Hepatocyte (in vitro differentiated cells): ENCODE results near the gene COL5A1.

ENCODE experiments used
- EZH2 ChIP-seq: fragments of 200-600 bp; sonication (generic); IDR thresholded peaks from 2 replicates; pipeline ENCODE4 v1.6.1; 2016; ENCODE audit warnings: antibody characterized with exemption, mild to moderate bottlenecking, borderline replicate concordance
- TF ChIP-seq, protein P1 (sequence below): fragments of 200-600 bp; sonication (generic); IDR thresholded peaks from 2 replicates; pipeline ENCODE4 v1.5.1; 2016; ENCODE audit warnings: antibody characterized with exemption, mild to moderate bottlenecking; ENCODE audit not compliant: poor library complexity

DNA sequence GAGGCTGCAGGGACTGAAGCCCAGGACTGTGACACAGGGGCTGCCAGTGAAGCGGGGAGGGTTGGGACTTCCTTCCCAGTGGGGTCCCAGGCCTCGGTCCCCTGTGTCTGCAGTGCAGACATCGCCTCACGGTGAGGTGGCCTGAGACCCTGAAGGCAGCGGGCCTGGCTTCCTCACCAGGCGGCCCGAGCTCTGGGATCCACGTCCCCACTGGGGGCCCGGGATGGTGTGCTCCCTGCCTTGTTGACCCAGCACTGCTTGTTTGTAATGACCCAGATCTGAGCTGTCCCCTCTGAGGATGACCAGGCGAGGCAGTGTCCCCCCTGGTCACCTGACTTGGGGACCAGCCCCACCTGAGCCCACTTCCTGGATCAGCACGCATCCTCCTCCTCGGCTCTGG is 53.1 kb downstream of the COL5A1 start:
- TF ChIP-seq, protein P1, sequence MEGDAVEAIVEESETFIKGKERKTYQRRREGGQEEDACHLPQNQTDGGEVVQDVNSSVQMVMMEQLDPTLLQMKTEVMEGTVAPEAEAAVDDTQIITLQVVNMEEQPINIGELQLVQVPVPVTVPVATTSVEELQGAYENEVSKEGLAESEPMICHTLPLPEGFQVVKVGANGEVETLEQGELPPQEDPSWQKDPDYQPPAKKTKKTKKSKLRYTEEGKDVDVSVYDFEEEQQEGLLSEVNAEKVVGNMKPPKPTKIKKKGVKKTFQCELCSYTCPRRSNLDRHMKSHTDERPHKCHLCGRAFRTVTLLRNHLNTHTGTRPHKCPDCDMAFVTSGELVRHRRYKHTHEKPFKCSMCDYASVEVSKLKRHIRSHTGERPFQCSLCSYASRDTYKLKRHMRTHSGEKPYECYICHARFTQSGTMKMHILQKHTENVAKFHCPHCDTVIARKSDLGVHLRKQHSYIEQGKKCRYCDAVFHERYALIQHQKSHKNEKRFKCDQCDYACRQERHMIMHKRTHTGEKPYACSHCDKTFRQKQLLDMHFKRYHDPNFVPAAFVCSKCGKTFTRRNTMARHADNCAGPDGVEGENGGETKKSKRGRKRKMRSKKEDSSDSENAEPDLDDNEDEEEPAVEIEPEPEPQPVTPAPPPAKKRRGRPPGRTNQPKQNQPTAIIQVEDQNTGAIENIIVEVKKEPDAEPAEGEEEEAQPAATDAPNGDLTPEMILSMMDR: no peak
- no peak for TF ChIP-seq EZH2
